ENCODE data around the gene IFI16.

Gene IFI16

GRCh38 chr1:159066108-159066507 lies 56.4 kb downstream of the IFI16 start:
- no peak for DNase-seq (ENCODE audit: low read depth)

- DNase-seq (ENCODE audit: low read depth) = no peak
Observed at GRCh38 chr1:159067699-159068621, 58.3 kb downstream of the IFI16 start.

- no peak for DNase-seq (ENCODE audit: low read depth)
Observed at GRCh38 chr1:159068886-159069285, 59.2 kb downstream of the IFI16 start.

- DNase-seq (ENCODE audit: low read depth) = no peak
Observed at GRCh38 chr1:159071970-159072582, 62.4 kb downstream of the IFI16 start.

- peak; percentile 32 for DNase-seq (ENCODE audit: low read depth)
Observed at GRCh38 chr1:159076438-159077119, 66.9 kb downstream of the IFI16 start, which contains the start of gene AIM2. AIM2 (minus strand) TSS chr1:159076766; CDS start chr1:159073499, 3,267 bp downstream.

GRCh38 chr1:159077120-159077961 lies 67.6 kb downstream of the IFI16 start:
- peak; percentile 82 for DNase-seq (ENCODE audit: low read depth)

GRCh38 chr1:159079525-159079924 lies 69.8 kb downstream of the IFI16 start:
- DNase-seq (ENCODE audit: low read depth) = no peak

- DNase-seq (ENCODE audit: low read depth) = no peak
Observed at GRCh38 chr1:159081626-159082025, 71.9 kb downstream of the IFI16 start.

- DNase-seq (ENCODE audit: low read depth) = no peak
Observed at GRCh38 chr1:159083013-159083412, 73.3 kb downstream of the IFI16 start.

- no peak for DNase-seq (ENCODE audit: low read depth)
Observed at GRCh38 chr1:159084152-159084551, 74.4 kb downstream of the IFI16 start.

- no peak for DNase-seq (ENCODE audit: low read depth)
Observed at GRCh38 chr1:159084867-159085266, 75.2 kb downstream of the IFI16 start.

- no peak for DNase-seq (ENCODE audit: low read depth)
Observed at GRCh38 chr1:159088050-159088449, 78.3 kb downstream of the IFI16 start.

GRCh38 chr1:159088546-159089183 lies 79.0 kb downstream of the IFI16 start:
- no peak for DNase-seq (ENCODE audit: low read depth)

- no peak for DNase-seq (ENCODE audit: low read depth)
Observed at GRCh38 chr1:159089184-159089791, 79.6 kb downstream of the IFI16 start.

- no peak for DNase-seq (ENCODE audit: low read depth)
Observed at GRCh38 chr1:159090286-159091179, 80.8 kb downstream of the IFI16 start.

GRCh38 chr1:159091180-159091560 lies 81.5 kb downstream of the IFI16 start:
- no peak for DNase-seq (ENCODE audit: low read depth)

GRCh38 chr1:159091607-159092031 lies 81.9 kb downstream of the IFI16 start:
- DNase-seq (ENCODE audit: low read depth) = no peak

GRCh38 chr1:159092036-159092760 lies 82.5 kb downstream of the IFI16 start:
- DNase-seq (ENCODE audit: low read depth) = no peak

GRCh38 chr1:159098596-159098995 lies 88.9 kb downstream of the IFI16 start:
- DNase-seq (ENCODE audit: low read depth) = no peak

Measured in stimulated activated CD4-positive, alpha-beta T cell treated with anti-CD3 and anti-CD28 coated beads, Interleukin-2, amount 100 ng/mL, for 4 hours (primary cell).